NCI-H748 treated with DMSO at 0.1 percent for 48 hours (cell line): ENCODE data around the gene TFRC.
"Not testable (repeated sequence)": the region's sequence is repeated elsewhere in the genome, so short reads cannot be mapped to it uniquely, and the experiment has no call there.

Experiments used
- DNase-seq: peaks from one replicate; lab custom pipeline; 2025; lab: John Stamatoyannopoulos, UW

Gene TFRC

DNA sequence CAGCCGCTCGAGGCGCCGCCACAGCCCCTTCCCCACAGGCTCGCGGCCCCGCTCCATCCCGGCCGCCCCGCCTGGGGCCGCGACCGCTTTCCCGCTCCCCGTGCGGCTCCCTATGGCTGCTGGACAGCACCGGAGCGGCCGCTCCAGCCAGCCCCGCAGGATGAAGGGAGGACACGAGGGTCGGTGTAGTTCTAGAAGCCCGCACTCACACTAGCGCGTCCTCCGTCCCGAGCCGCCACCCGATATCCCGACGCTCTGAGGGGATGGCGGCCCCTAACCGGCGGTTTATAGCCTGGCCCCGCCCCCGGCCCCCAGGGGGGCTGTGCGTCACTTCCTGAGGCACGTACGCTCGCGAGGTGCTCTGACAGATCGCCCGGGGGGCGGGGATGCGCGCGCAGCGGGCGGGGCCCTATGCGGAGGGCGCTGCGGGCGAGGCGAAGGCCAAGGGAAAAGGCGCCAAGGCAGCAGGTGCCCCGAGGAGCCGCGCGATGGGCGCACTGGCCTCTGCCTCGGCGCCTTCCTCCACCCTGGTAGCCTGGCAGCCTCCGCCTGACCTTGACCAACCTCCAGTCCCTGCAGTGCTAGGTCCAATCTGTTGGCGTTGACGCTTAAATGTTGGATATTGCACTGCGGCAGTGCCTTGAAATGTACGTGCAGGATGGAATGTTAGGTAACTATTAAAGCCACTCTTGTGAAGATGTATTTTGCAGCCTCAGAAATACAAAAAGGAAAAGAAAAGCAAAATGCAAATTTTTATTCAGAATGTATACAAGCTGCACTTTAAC is at the start of gene TFRC:
Gene TFRC (minus strand): TSS at position 257 of the 785 bp plus-strand sequence. CDS start 4,991 bp downstream, outside the sequence.
- peak; percentile 81 for DNase-seq

DNA sequence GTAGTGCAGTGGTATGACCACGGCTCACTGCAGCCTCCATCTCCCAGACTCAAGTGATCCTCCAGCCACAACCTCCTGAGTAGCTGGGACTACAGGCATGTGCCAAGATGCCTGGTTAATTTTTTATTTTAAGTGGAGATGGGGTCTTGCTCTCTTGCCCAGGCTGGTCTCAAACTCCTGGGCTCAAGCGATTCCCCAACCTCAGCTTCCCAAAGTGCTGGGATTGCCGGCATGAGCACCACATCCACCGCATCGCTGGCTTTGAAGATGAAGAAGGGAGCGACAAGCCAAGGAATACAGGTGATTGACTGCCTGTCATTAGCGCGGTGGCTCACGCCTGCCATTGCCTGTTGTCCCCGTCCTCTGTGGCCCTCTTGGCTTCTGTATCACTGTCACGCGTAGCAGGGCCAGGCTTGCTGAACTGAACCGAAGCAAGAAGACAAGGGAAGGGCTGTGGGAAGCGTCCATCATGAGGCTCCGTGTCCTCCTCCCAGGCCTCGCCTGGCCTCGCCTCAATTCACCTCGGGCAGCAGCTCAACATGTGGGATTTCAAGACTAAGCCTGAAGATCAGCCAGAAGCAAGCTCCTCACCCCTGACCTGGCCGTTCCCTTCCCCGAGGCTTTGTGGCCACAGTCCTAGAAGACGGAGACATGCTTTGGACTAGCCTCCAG is 46.4 kb upstream of the TFRC start:
- no peak for DNase-seq

DNA sequence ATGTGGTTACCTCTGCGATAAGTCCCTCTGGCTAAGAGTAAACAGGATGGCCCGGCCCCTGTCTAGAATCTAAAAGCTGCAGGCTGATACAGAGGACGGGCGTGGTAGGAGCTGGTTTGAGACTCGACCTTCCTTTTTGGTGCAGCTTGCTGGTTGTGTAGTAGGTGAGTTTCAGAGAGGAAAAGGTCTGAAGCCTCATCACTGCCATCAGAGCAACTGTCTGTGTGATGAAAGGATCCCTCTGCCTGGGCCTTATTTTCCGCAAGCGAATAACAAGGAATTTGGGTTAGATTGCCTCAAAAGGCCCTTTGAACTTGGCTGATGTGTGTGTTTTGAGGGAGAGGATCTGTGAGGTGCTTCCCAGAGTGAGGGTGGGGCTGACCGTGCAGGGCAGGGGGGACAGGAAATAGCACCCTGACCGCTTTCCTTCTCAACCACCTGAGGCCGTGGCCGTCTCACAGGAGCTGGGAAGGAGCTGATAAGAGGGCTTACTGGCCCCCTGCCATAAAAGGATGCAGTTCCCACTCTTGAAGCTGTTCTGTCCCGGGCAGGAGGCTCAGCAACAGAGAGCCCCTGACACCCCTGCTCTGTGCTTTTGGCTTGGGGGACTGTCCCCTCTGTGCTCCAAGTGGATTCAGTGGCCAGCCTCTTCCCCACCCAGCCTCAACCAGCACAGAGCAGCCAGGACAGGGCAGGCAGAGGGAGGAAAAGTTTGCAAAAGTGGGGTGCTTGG is 45.6 kb upstream of the TFRC start:
- DNase-seq = no peak

- no peak for DNase-seq
These were observed 42.7 kb upstream of the TFRC start for GRCh38 chr3:196124608-196125007.

DNA sequence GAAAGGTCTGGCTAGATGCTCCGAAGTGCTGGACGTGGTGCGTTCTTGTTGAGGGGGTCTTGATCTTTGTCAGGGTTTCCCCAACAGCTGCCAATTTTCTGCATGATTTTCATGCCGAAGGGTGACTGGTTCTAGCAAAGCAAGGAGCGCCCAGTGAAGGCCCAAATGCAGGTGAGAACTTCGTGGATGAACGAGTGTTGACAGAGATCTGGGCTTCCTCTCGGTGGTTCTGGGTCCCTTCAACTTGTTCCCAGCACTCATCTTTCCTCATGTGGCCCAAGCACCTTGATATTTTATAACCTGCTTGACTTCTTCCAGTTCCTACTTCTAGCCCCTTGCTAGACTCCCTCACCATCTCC is 40.8 kb upstream of the TFRC start:
- DNase-seq = no peak

- DNase-seq = no peak
These were observed 40.3 kb upstream of the TFRC start for GRCh38 chr3:196122021-196122687.

- DNase-seq = no peak
These were observed 39.2 kb upstream of the TFRC start for GRCh38 chr3:196121066-196121465.

GRCh38 chr3:196120291-196120951 is 38.5 kb upstream of the TFRC start:
- no peak for DNase-seq

- no peak for DNase-seq
These were observed 35.9 kb upstream of the TFRC start for GRCh38 chr3:196117809-196118208.

- no peak for DNase-seq
These were observed 33.8 kb upstream of the TFRC start for GRCh38 chr3:196115678-196116083.

- DNase-seq = no peak
These were observed 30.1 kb upstream of the TFRC start for GRCh38 chr3:196111939-196112386.

DNA sequence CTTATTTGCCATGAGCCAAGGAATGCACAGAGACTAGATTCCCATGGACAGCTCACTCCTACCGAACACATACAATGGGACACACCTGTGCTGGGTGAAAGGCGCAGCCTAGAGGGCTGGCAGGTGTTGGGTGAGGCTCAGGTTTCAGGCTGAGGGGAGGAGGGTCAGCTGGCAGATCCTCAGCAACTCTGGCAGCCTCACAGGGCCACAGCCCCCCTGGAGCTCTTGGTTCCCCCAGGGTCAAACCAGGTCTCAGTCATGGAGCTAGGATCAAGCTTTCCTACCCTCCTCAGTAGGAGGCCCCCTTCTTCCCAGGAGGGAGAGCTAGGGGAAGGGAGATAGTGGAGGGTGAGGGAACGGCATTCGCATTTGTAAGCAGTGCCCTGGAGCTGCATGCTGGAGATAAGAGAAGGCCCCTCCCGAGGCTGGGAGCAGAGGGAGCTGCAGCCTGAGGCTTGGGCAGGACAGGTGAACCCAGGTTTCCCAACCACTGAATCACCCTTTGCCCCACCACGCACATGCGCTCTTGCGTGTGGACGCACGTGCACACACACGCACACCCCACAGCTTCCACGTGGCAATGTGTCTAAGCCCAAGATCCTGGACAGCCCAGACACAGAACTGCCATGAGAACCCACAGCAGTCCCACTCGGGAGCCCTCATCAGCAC is 26.3 kb upstream of the TFRC start:
- no peak for DNase-seq

- DNase-seq = not testable (repeated sequence)
These were observed 22.8 kb upstream of the TFRC start for GRCh38 chr3:196104707-196105106.

GRCh38 chr3:196098365-196098980 is 16.6 kb upstream of the TFRC start:
- DNase-seq = not testable (repeated sequence)

DNA sequence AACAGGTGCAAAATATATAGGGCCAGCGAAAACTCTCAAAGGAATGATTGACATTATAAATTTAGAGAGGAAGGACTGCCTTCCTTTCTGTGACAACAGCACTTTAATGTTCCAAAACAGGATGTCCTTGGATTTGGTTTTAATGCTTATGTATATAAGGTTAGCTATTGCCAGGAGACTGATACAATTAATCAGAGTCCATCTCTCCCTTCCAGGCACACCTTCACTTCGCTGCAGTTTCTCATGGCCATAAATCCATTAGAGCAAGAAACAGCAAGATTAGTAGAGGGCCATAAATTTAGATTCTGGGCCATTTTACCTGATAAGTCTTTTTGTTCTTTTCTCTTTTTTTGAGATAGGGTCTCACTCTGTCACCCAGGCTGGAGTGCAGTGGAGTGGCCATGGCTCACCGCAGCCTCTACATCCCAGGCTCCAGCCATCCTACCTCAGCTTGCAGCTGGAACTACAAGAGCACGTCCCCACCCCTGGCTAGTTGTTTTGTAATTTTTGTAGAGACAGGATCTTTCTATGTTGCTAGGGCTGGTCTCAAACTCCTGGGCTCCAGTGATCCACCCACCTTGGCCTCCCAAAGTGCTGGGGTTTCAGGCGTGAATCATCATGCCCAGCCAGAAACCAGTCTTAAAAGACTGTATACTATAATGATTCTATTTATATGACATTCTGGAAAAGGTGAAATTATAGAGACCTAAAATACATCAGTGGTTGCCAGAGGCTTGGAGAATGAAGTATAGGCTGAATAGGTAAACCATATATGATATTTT is 15.7 kb upstream of the TFRC start:
- DNase-seq = no peak

- DNase-seq = no peak
These were observed 14.6 kb upstream of the TFRC start for GRCh38 chr3:196096382-196096953.

- DNase-seq = no peak
These were observed 11.6 kb upstream of the TFRC start for GRCh38 chr3:196093317-196094111.

- no peak for DNase-seq
These were observed 6.0 kb upstream of the TFRC start for GRCh38 chr3:196087906-196088305.

DNA sequence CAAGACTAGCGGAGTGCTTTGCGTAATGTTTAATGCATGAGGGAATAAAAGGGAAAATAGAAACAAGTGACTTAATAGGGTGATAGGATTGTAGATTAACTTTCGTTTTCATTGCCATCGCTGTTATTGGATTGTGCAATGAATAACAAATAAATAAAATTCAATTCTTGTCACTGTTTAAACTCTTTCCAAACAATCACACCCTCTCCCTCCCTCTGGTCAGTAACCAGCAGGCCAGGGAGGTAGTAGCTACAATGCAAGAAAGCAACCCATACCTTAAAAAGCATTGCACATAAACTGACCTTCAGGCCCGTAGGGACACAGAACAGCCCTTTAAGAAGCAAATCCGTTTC is 705 bp upstream of the TFRC start:
- no peak for DNase-seq
